Mesothelial cell of epicardium (in vitro differentiated cells): ENCODE results near the gene KIF21B. TPM values are rescaled to one million over a fixed set of nuclear protein-coding genes. Genes with fewer than 3 reads are reported as not detected.

ENCODE experiments used
- DNase-seq, 2 experiments: peaks; one replicate each; pipeline ENCODE4 v3.0.0; 2021; ENCODE audit warnings: low spot score in 2 of 2; ENCODE audit not compliant: unreplicated experiment in 2 of 2
- H3K27ac Mint-ChIP-seq: 2 replicates; pipeline ENCODE4 v1.8.0; 2021; ENCODE audit warnings: mixed read lengths
- H3K27me3 Mint-ChIP-seq: 2 replicates; pipeline ENCODE4 v1.8.0; 2021; ENCODE audit warnings: low read depth, mixed read lengths
- H3K36me3 Mint-ChIP-seq: 2 replicates; pipeline ENCODE4 v1.8.0; 2021; ENCODE audit warnings: mixed read lengths
- H3K4me1 Mint-ChIP-seq: 2 replicates; pipeline ENCODE4 v1.8.0; 2021; ENCODE audit warnings: mixed read lengths
- H3K4me3 Mint-ChIP-seq: 2 replicates; pipeline ENCODE4 v1.8.0; 2021; ENCODE audit warnings: mild to moderate bottlenecking, moderate library complexity, mixed read lengths
- H3K9me3 Mint-ChIP-seq: 2 replicates; pipeline ENCODE4 v1.8.0; 2021; ENCODE audit warnings: mixed read lengths
- total RNA-seq: library from RNA; stranded (reverse); gene quantifications from 3 replicates; pipeline ENCODE4 v1.2.1, GENCODE V29; 2021
- TF ChIP-seq, protein P1 (sequence below): fragments of 200-600 bp; sonication (generic); IDR thresholded peaks from one replicate; pipeline ENCODE4 v1.5.0; 2021; ENCODE audit warnings: antibody characterized with exemption; ENCODE audit not compliant: unreplicated experiment

The KIF21B gene
- total RNA-seq, 1 donor from 2014 or later, result 7.0 TPM

DNA sequence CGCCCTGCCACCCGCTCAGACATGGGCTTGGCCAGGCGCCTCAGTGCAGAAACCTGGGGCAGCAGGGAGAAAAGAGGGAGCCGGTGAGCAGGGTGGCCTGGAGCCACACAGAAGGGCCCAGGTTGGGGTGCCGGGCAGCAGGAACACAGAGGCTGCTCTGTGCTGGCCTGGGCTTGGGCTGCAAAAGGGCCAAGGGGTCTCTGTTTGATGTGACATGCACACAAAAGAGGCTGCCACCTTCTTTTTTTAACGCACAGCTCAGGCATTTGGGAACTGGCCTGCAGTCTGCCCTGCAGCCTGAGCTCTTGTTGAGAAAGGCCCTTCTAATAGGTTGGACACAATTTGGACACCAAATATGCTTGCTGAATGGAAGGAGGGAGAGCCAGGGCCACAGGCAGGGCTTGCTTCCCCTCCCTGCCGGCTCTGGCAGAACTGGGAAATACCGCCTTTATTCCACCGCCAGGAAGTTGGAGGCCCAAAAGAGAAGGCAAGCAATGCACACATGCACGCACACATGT lies 32.4 kb downstream of the KIF21B start:
- Mint-ChIP-seq H3K4me1 (peaks cover 4% of the 10 kb centered on the region), H3K36me3 (peaks cover 3% of the 10 kb centered on the region), H3K9me3 (no peaks in the 10 kb centered on the region), H3K27ac (no peak overlapping the region), H3K27me3 (no peaks in the 10 kb centered on the region), H3K4me3 (no peak overlapping the region)
- DNase-seq, result no peak
- TF ChIP-seq, protein P1, sequence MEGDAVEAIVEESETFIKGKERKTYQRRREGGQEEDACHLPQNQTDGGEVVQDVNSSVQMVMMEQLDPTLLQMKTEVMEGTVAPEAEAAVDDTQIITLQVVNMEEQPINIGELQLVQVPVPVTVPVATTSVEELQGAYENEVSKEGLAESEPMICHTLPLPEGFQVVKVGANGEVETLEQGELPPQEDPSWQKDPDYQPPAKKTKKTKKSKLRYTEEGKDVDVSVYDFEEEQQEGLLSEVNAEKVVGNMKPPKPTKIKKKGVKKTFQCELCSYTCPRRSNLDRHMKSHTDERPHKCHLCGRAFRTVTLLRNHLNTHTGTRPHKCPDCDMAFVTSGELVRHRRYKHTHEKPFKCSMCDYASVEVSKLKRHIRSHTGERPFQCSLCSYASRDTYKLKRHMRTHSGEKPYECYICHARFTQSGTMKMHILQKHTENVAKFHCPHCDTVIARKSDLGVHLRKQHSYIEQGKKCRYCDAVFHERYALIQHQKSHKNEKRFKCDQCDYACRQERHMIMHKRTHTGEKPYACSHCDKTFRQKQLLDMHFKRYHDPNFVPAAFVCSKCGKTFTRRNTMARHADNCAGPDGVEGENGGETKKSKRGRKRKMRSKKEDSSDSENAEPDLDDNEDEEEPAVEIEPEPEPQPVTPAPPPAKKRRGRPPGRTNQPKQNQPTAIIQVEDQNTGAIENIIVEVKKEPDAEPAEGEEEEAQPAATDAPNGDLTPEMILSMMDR, result no peak

DNA sequence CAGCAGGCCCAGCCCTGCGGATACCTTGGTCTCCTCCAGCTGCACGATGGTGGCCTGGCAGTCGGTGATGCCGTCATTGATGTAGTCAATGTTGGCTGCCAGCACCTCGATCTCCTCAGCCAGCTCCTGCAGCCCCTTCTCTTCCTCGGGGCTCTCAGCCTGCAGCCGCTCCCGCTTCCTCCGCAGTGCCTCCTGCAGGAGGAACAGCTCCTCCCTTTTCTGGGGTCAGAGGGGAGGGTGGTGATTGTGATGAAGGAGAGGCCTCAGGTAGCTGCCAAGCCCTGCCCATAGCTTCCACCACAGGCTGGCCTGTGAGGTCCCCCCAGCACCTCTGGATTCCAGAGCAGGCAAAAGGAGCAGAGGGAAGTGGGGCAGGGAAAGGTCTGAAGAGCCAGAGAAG lies 33.4 kb downstream of the KIF21B start:
- Mint-ChIP-seq H3K27ac (no peak overlapping the region), H3K4me3 (no peak overlapping the region)
- DNase-seq, result no peak

DNA sequence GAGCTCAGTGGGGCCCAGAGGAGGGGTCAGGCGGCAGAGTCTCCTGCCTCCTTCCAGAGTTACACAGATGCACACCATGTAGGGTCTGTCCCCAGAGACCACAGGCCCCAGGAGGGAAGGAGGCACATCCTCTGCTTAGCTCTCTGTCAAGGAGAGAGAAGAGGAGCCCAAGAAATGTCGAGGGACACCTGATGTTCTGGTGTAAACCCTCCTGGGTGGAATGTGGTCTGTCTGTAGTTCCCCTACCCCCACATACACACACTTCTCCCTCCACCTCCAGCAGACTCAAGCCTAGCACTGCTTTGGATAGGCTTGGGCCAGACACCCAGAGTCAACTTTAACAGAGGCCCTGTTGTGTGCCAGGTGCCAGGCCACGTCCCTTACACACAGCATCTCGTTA lies 34.2 kb downstream of the KIF21B start:
- peaks cover 4% of the 10 kb centered on the region for H3K4me1 Mint-ChIP-seq
- DNase-seq, result no peak
- TF ChIP-seq, protein P1, result no peak
- H3K4me3 Mint-ChIP-seq, result no peak overlapping the region
- H3K27ac Mint-ChIP-seq, result no peak overlapping the region
- no peaks in the 10 kb centered on the region for H3K9me3 Mint-ChIP-seq
- H3K27me3 Mint-ChIP-seq, result no peaks in the 10 kb centered on the region
- H3K36me3 Mint-ChIP-seq, result peaks cover 3% of the 10 kb centered on the region

More for the DNA sequence above, 33.4 kb downstream of the KIF21B start:
- TF ChIP-seq, protein P1, result no peak
- no peaks in the 10 kb centered on the region for H3K27me3 Mint-ChIP-seq
- peaks cover 3% of the 10 kb centered on the region for H3K36me3 Mint-ChIP-seq
- H3K9me3 Mint-ChIP-seq, result no peaks in the 10 kb centered on the region
- peaks cover 4% of the 10 kb centered on the region for H3K4me1 Mint-ChIP-seq

DNA sequence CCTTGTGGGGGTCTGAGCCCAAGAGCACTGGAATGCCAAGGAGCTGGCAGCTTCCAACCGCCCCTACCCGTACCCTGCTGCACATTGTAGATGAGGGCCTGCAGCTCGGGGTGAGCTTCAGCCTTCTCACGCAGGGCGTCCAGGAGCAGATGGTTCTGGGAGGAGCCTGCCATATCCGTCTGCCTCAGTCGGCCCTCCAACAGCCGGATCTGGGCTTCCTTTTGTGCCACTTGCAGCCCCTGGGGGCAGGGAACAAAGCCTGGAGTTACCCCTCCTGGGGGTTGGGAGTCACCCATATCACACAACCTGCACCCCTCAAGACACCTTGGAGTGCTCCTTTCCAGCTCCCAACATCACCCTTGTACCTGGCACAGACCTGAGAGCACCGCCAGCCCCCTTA lies 34.8 kb downstream of the KIF21B start:
- Mint-ChIP-seq H3K36me3 (peaks cover 3% of the 10 kb centered on the region), H3K27ac (no peak overlapping the region), H3K9me3 (no peaks in the 10 kb centered on the region), H3K4me3 (no peak overlapping the region), H3K4me1 (peaks cover 4% of the 10 kb centered on the region), H3K27me3 (no peaks in the 10 kb centered on the region)
- DNase-seq, result no peak
- TF ChIP-seq, protein P1, result no peak

DNA sequence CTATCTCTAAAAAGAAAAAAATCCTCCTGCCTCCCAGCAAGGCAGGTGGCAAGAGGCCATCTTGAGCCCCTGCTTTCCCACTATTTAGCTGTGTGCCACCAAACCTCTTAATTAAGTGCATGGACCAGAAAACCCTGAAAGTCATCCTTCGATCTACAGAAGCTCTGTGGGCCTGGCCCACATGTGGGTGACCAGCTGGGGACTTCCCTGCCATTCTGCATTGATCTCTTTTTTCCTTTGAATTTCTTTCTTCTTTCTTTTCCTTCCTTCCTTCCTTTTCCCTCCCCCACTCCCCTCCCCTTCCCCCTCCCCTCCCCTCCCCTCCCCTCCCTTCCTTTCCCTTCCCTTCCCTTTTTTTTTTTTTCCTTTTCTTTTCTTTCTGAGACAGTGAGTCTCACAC lies 38.0 kb downstream of the KIF21B start:
- H3K9me3 Mint-ChIP-seq, result no peaks in the 10 kb centered on the region
- TF ChIP-seq, protein P1, result no peak
- no peak overlapping the region for H3K4me3 Mint-ChIP-seq
- no peak for DNase-seq
- no peaks in the 10 kb centered on the region for H3K27me3 Mint-ChIP-seq
- H3K27ac Mint-ChIP-seq, result no peak overlapping the region
- no peaks in the 10 kb centered on the region for H3K4me1 Mint-ChIP-seq
- H3K36me3 Mint-ChIP-seq, result peaks cover 4% of the 10 kb centered on the region
